ENCODE data around the gene KAT2A. TPM values are rescaled to one million over a fixed set of nuclear protein-coding genes. Genes with fewer than 3 reads are reported as not detected.

Gene KAT2A
- total RNA-seq, 1 experiment from 2014 or later, result 44.8 TPM

DNA sequence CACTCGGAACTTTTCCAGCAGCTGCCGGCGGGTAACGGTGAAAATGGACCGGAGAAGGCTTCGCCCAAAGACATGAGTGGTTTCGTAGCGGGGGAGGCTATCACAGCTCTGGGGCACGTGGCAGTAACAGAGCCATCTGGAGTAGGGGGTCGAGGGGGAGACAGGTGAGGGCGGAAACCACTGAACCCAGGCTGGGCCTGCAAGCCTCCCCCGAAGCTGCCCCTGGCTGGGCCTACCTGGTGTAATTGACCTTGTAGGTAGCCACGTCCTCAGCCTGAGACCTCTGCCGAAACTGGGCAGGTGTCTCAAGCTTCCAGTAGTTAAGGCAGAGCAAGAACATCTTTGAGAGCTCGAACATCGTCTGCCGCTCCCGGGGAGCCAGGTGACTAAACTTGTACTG is 1.9 kb downstream of the KAT2A start (continued):
- TF ChIP-seq, protein P1, sequence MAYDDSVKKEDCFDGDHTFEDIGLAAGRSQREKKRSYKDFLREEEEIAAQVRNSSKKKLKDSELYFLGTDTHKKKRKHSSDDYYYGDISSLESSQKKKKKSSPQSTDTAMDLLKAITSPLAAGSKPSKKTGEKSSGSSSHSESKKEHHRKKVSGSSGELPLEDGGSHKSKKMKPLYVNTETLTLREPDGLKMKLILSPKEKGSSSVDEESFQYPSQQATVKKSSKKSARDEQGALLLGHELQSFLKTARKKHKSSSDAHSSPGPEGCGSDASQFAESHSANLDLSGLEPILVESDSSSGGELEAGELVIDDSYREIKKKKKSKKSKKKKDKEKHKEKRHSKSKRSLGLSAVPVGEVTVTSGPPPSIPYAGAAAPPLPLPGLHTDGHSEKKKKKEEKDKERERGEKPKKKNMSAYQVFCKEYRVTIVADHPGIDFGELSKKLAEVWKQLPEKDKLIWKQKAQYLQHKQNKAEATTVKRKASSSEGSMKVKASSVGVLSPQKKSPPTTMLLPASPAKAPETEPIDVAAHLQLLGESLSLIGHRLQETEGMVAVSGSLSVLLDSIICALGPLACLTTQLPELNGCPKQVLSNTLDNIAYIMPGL (CRISPR knock-in tag; IDR thresholded peaks at IDR 0.05), result no peak
- no peak for TF ChIP-seq NR1H2 (CRISPR knock-in tag; IDR thresholded peaks at IDR 0.05)

- TF ChIP-seq CTCF (IDR thresholded peaks at IDR 0.05) (peak; percentile 33; the same call in 1 of the 2 replicates), GRHL2 (CRISPR knock-in tag; IDR thresholded peaks at IDR 0.05; ENCODE audit: insufficient replicate concordance, severe bottlenecking) (no peak), ATF6 (CRISPR knock-in tag; IDR thresholded peaks at IDR 0.05) (no peak)
- no peaks in the 10 kb centered on the region for H3K27me3 Mint-ChIP-seq (ENCODE audit: low read depth)
- ChIA-PET POLR2A (no interaction called here), CTCF (interaction anchor here (0.6 to 4.5 kb wide), 12 partner anchors 10 to 409 kb away, joined by 3 to 54 read pairs (median 4); partner anchors contain the start of gene NKIRAS2)
- peak; percentile 7; the same call in 1 of the 2 replicates for ATAC-seq
- H3K36me3 Mint-ChIP-seq, result peaks cover 29% of the 10 kb centered on the region
- H3K4me1 Mint-ChIP-seq, result peaks cover 31% of the 10 kb centered on the region
- peak; percentile 62 for DNase-seq (ENCODE audit: low spot score)
- H3K27ac Mint-ChIP-seq, result no peak overlapping the region
- H3K9me3 Mint-ChIP-seq, result no peaks in the 10 kb centered on the region
- H3K4me3 Mint-ChIP-seq, result peak overlapping the region; percentile 24
Measured at GRCh38 chr17:42118545-42118944, 2.6 kb downstream of the KAT2A start.

- no peak for ATAC-seq
Measured at GRCh38 chr17:42118126-42118510, 3.0 kb downstream of the KAT2A start.

More at GRCh38 chr17:42118126-42118510, 3.0 kb downstream of the KAT2A start:
- Mint-ChIP-seq H3K36me3 (peaks cover 30% of the 10 kb centered on the region), H3K27me3 (ENCODE audit: low read depth) (no peaks in the 10 kb centered on the region), H3K4me1 (peaks cover 29% of the 10 kb centered on the region), H3K9me3 (no peaks in the 10 kb centered on the region), H3K4me3 (no peak overlapping the region), H3K27ac (no peak overlapping the region)
- no peak for DNase-seq (ENCODE audit: low spot score)
- POLR2A ChIA-PET, result no interaction called here
- TF ChIP-seq, protein P2, sequence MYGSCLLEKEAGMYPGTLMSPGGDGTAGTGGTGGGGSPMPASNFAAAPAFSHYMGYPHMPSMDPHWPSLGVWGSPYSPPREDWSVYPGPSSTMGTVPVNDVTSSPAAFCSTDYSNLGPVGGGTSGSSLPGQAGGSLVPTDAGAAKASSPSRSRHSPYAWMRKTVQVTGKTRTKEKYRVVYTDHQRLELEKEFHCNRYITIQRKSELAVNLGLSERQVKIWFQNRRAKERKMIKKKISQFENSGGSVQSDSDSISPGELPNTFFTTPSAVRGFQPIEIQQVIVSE (CRISPR knock-in tag; IDR thresholded peaks at IDR 0.05; ENCODE audit: borderline replicate concordance), result no peak
- TF ChIP-seq, protein P3, sequence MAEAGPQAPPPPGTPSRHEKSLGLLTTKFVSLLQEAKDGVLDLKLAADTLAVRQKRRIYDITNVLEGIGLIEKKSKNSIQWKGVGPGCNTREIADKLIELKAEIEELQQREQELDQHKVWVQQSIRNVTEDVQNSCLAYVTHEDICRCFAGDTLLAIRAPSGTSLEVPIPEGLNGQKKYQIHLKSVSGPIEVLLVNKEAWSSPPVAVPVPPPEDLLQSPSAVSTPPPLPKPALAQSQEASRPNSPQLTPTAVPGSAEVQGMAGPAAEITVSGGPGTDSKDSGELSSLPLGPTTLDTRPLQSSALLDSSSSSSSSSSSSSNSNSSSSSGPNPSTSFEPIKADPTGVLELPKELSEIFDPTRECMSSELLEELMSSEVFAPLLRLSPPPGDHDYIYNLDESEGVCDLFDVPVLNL (CRISPR knock-in tag; IDR thresholded peaks at IDR 0.05; ENCODE audit: borderline replicate concordance, low read depth), result no peak
- TF ChIP-seq, protein P4, sequence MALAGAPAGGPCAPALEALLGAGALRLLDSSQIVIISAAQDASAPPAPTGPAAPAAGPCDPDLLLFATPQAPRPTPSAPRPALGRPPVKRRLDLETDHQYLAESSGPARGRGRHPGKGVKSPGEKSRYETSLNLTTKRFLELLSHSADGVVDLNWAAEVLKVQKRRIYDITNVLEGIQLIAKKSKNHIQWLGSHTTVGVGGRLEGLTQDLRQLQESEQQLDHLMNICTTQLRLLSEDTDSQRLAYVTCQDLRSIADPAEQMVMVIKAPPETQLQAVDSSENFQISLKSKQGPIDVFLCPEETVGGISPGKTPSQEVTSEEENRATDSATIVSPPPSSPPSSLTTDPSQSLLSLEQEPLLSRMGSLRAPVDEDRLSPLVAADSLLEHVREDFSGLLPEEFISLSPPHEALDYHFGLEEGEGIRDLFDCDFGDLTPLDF (CRISPR knock-in tag; IDR thresholded peaks at IDR 0.05), result no peak
- TF ChIP-seq, protein P5, sequence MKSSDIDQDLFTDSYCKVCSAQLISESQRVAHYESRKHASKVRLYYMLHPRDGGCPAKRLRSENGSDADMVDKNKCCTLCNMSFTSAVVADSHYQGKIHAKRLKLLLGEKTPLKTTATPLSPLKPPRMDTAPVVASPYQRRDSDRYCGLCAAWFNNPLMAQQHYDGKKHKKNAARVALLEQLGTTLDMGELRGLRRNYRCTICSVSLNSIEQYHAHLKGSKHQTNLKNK (CRISPR knock-in tag; IDR thresholded peaks at IDR 0.05), result no peak
- TF ChIP-seq, protein P6, sequence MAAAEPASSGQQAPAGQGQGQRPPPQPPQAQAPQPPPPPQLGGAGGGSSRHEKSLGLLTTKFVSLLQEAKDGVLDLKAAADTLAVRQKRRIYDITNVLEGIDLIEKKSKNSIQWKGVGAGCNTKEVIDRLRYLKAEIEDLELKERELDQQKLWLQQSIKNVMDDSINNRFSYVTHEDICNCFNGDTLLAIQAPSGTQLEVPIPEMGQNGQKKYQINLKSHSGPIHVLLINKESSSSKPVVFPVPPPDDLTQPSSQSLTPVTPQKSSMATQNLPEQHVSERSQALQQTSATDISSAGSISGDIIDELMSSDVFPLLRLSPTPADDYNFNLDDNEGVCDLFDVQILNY (CRISPR knock-in tag; IDR thresholded peaks at IDR 0.05), result no peak
- CTCF ChIA-PET, result interaction anchor here (0.7 to 4.5 kb wide), 9 partner anchors 14 to 409 kb away, joined by 3 to 54 read pairs (median 5); partner anchors contain the start of gene NKIRAS2
